Duodenal mucosa (tissue), 2 donors: Measurements from ENCODE around the gene CNOT11.

Source experiments
- H3K27ac ChIP-seq: one replicate; pipeline ENCODE4 v1.7.0; 2013; ENCODE audit warnings: low read depth, low read length
- H3K27me3 ChIP-seq, 2 donors: one replicate each; pipeline ENCODE4 v1.7.0; 2013; ENCODE audit warnings: low read length in 2 of 2, control low read depth in 1 of 2; ENCODE audit not compliant: insufficient read depth in 2 of 2, control insufficient read depth in 1 of 2
- H3K36me3 ChIP-seq, 2 donors: one replicate each; pipeline ENCODE4 v1.7.0; 2013; ENCODE audit warnings: low read length in 2 of 2, control low read depth in 1 of 2; ENCODE audit not compliant: insufficient read depth in 2 of 2, control insufficient read depth in 1 of 2
- H3K4me1 ChIP-seq, 2 donors: one replicate each; pipeline ENCODE4 v1.7.0; 2013; ENCODE audit warnings: low read length in 2 of 2, control low read depth in 1 of 2; ENCODE audit not compliant: insufficient read depth in 2 of 2, control insufficient read depth in 1 of 2
- H3K4me3 ChIP-seq, 2 donors: one replicate each; pipeline ENCODE4 v1.7.0; 2013; ENCODE audit warnings: low read length in 2 of 2, low read depth in 1 of 2
- H3K9ac ChIP-seq, 2 donors: one replicate each; pipeline ENCODE4 v1.7.0; 2013; ENCODE audit warnings: low read length in 2 of 2, low read depth in 1 of 2
- H3K9me3 ChIP-seq, 2 donors: one replicate each; pipeline ENCODE4 v1.7.0; 2013; ENCODE audit warnings: low read length in 2 of 2, control low read depth in 1 of 2; ENCODE audit not compliant: control insufficient read depth in 1 of 2

CNOT11 gene

GRCh38 chr2:101295895-101296294 is 43.2 kb downstream of the CNOT11 start:
- no peak overlapping the region for H3K9ac ChIP-seq
- peaks cover 9 to 25% of the 10 kb centered on the region in 2 donors for H3K36me3 ChIP-seq
- no peaks in the 10 kb centered on the region for H3K27me3 ChIP-seq
- no peak overlapping the region for H3K27ac ChIP-seq
- no peak overlapping the region for H3K4me3 ChIP-seq
- H3K9me3 ChIP-seq = no peaks in the 10 kb centered on the region
- peaks cover 11 to 16% of the 10 kb centered on the region in 2 donors for H3K4me1 ChIP-seq

GRCh38 chr2:101296371-101296770 is 43.7 kb downstream of the CNOT11 start:
- H3K27me3 ChIP-seq = no peaks in the 10 kb centered on the region
- H3K27ac ChIP-seq = no peak overlapping the region
- H3K4me1 ChIP-seq = peaks cover 11 to 16% of the 10 kb centered on the region in 2 donors
- peaks cover 9 to 27% of the 10 kb centered on the region in 2 donors for H3K36me3 ChIP-seq
- no peaks in the 10 kb centered on the region for H3K9me3 ChIP-seq
- H3K4me3 ChIP-seq = no peak overlapping the region
- no peak overlapping the region for H3K9ac ChIP-seq

GRCh38 chr2:101297383-101297782 is 44.7 kb downstream of the CNOT11 start:
- H3K4me3 ChIP-seq = no peak overlapping the region
- no peaks in the 10 kb centered on the region for H3K27me3 ChIP-seq
- H3K4me1 ChIP-seq = peaks cover 11 to 16% of the 10 kb centered on the region in 2 donors
- no peaks in the 10 kb centered on the region for H3K9me3 ChIP-seq
- peaks cover 9 to 27% of the 10 kb centered on the region in 2 donors for H3K36me3 ChIP-seq
- no peak overlapping the region for H3K9ac ChIP-seq
- H3K27ac ChIP-seq = no peak overlapping the region

DNA sequence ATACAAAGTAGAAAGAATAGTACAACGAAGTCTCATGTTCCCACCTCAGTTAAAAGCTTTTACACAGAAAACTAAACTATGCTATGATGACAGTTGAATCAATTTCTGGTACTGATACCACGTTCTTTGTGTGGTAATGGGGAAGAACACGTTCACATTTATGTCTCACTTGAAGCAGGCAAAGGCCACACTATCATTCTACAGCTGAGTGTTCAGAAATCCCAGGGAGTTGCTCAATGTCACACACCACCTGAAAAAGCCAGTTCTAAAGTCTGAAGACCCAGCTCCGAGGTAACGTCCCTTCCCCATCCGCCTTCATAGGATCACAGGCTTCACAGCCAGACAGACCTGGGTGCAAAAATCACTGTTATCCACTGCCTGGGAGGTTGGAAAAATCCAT is 46.9 kb downstream of the CNOT11 start:
- Histone ChIP-seq H3K4me1 (peaks cover 15 to 25% of the 10 kb centered on the region in 2 donors), H3K9me3 (no peaks in the 10 kb centered on the region), H3K27ac (no peak overlapping the region), H3K36me3 (peaks cover 0 to 22% of the 10 kb centered on the region in 2 donors), H3K4me3 (no peak overlapping the region), H3K9ac (no peak overlapping the region), H3K27me3 (no peaks in the 10 kb centered on the region)

DNA sequence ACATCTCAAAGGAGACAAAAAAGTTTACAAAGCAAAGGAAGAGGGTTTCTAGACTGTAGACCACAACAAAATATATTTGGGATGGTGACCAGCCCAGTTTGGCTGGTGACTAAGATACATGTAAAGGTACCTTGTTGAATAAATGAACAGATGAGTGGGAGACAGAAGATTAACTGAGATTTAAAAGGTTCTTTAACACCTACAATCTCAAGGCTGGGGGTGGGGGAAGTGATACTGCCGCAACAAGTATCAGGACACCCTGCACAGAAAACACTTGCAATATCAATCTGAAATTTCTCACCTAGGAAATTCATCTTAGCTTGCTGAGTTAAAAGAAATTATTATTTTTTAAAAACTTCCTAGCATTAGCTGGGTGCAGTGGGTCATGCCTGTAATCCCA is 47.5 kb downstream of the CNOT11 start:
- peaks cover 20 to 27% of the 10 kb centered on the region in 2 donors for H3K4me1 ChIP-seq
- no peak overlapping the region for H3K9ac ChIP-seq
- H3K27ac ChIP-seq = no peak overlapping the region
- no peaks in the 10 kb centered on the region for H3K9me3 ChIP-seq
- H3K27me3 ChIP-seq = no peaks in the 10 kb centered on the region
- H3K4me3 ChIP-seq = no peak overlapping the region
- peaks cover 0 to 17% of the 10 kb centered on the region in 2 donors for H3K36me3 ChIP-seq

DNA sequence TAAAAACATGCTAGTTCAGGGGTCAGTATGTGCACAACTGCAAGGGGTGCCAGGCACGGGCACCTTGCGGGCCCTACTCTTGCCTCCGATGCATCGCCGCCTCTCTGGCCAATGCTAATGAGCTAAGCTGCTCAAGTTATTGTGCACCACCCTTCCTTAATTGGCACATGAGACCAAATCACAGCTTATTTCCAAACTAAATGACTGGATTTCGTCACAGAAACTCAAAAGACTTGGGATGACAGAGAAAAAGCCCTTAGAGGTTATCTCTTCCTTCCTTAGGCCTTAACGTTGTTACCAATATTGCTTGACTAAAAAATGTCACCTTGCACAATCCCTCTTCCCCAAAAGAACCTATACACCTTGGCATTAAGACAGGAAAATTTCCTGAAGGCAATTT is 48.1 kb downstream of the CNOT11 start:
- Histone ChIP-seq H3K9me3 (no peaks in the 10 kb centered on the region), H3K4me1 (peaks cover 27 to 33% of the 10 kb centered on the region in 2 donors), H3K27me3 (no peaks in the 10 kb centered on the region), H3K27ac (no peak overlapping the region), H3K36me3 (peaks cover 0 to 21% of the 10 kb centered on the region in 2 donors), H3K9ac (no peak overlapping the region), H3K4me3 (no peak overlapping the region)

DNA sequence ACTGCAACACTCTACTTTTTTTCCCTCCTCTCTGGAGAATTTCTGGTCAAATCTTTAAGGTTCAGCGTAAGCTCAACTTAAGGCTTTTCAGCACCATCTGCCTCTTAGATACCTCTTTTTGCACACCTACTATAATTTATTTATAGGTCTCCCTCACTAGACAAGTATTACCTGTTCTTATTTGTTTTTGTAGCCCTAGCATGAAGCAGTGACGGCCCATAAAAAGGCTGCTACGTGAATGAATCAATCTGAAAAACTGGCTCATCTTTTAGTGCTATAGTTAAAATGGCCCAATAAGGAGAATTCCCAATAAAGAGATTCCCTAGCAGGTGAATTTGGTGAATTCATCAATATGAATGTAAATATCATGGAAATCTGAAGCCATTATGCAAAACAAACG is 49.3 kb downstream of the CNOT11 start:
- Histone ChIP-seq H3K9ac (no peak overlapping the region), H3K4me3 (no peak overlapping the region), H3K4me1 (peaks cover 33 to 39% of the 10 kb centered on the region in 2 donors), H3K9me3 (no peaks in the 10 kb centered on the region), H3K27ac (no peak overlapping the region), H3K27me3 (no peaks in the 10 kb centered on the region), H3K36me3 (peaks cover 0 to 21% of the 10 kb centered on the region in 2 donors)

DNA sequence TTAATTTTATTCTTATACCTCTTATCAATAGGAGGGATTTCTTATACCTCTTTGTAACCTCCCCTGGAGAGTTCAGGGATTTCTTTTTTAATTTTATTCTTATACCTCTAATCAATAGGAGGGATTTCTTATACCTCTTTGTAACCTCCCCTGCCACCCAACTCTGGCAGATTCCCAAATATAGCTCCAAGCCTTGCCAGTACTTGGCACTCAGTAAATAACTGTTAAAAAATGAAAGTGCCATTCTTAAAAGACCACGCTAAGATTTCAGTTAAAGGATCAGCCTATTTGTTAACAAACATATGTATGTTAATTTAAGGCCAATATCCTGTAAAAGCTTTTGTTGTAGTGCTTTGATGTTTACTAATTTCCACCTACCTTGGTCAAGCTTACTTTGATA is 51.0 kb downstream of the CNOT11 start:
- Histone ChIP-seq H3K27ac (no peak overlapping the region), H3K4me1 (peaks cover 29 to 41% of the 10 kb centered on the region in 2 donors), H3K9ac (no peak overlapping the region), H3K36me3 (peaks cover 0 to 21% of the 10 kb centered on the region in 2 donors), H3K4me3 (no peak overlapping the region), H3K9me3 (no peaks in the 10 kb centered on the region), H3K27me3 (no peaks in the 10 kb centered on the region)

DNA sequence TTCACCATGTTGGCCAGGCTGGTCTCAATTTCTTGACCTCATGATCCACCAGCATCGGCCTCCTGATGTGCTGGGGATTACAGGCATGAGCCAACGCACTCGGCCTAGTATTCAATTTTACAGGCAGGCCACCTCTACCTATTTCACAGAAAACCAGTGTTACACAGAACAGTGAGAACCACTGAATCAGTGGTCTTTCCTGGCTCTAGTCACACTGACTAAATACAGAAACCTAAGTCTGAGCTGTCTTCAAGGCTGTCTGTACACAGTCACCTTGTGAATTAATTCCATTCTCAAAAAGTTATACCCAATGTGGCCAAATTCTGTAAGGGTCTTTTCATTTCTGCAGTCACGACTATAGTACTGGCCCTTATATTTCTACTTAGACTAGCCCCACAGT is 52.3 kb downstream of the CNOT11 start:
- Histone ChIP-seq H3K4me1 (peaks cover 25 to 43% of the 10 kb centered on the region in 2 donors), H3K36me3 (peaks cover 0 to 16% of the 10 kb centered on the region in 2 donors), H3K4me3 (peak overlapping the region; percentile 79 to 93), H3K9me3 (no peaks in the 10 kb centered on the region), H3K27ac (no peak overlapping the region), H3K9ac (no peak overlapping the region), H3K27me3 (no peaks in the 10 kb centered on the region)

GRCh38 chr2:101305492-101306078 is 52.9 kb downstream of the CNOT11 start:
- no peaks in the 10 kb centered on the region for H3K9me3 ChIP-seq
- H3K27me3 ChIP-seq = no peaks in the 10 kb centered on the region
- H3K27ac ChIP-seq = no peak overlapping the region
- peaks cover 0 to 15% of the 10 kb centered on the region in 2 donors for H3K36me3 ChIP-seq
- H3K4me3 ChIP-seq = peak overlapping the region; percentile 79 to 93
- H3K4me1 ChIP-seq = peaks cover 29 to 43% of the 10 kb centered on the region in 2 donors
- H3K9ac ChIP-seq = peak overlapping the region; percentile 95 to 98
